ENCODE measurements around the gene ARPC1B.
"Not testable (repeated sequence)": the region's sequence is repeated elsewhere in the genome, so short reads cannot be mapped to it uniquely, and the experiment has no call there.

The ARPC1B gene

GRCh38 chr7:99408379-99409191 is 34.1 kb downstream of the ARPC1B start, which contains the start of the genes BUD31 and PDAP1:
Gene BUD31 (plus strand): TSS chr7:99408969. CDS start chr7:99411093, 2,124 bp downstream.
Gene PDAP1 (minus strand): TSS chr7:99408597. CDS start chr7:99408548, 49 bp downstream.
- in situ Hi-C loops (cut with MboI; ENCODE audit: low sequenced_read_pairs), result no loop called here

- in situ Hi-C loops (cut with MboI; ENCODE audit: low sequenced_read_pairs), result no loop called here
These were observed 34.7 kb downstream of the ARPC1B start for GRCh38 chr7:99409192-99409572.

GRCh38 chr7:99409806-99410205 is 35.3 kb downstream of the ARPC1B start:
- in situ Hi-C loops (cut with MboI; ENCODE audit: low sequenced_read_pairs), result no loop called here

GRCh38 chr7:99410635-99411034 is 36.1 kb downstream of the ARPC1B start:
- in situ Hi-C loops (cut with MboI; ENCODE audit: low sequenced_read_pairs), result no loop called here

GRCh38 chr7:99415513-99416127 is 41.1 kb downstream of the ARPC1B start:
- in situ Hi-C loops (cut with MboI; ENCODE audit: low sequenced_read_pairs), result not testable (repeated sequence)

GRCh38 chr7:99418260-99418659 is 43.7 kb downstream of the ARPC1B start:
- in situ Hi-C loops (cut with MboI; ENCODE audit: low sequenced_read_pairs), result no loop called here

- in situ Hi-C loops (cut with MboI; ENCODE audit: low sequenced_read_pairs), result no loop called here
These were observed 44.9 kb downstream of the ARPC1B start for GRCh38 chr7:99419323-99420021.

- in situ Hi-C loops (cut with MboI; ENCODE audit: low sequenced_read_pairs), result no loop called here
These were observed 45.7 kb downstream of the ARPC1B start for GRCh38 chr7:99420213-99420612.

- in situ Hi-C loops (cut with MboI; ENCODE audit: low sequenced_read_pairs), result no loop called here
These were observed 46.5 kb downstream of the ARPC1B start for GRCh38 chr7:99420986-99421385.

GRCh38 chr7:99422186-99422585 is 47.7 kb downstream of the ARPC1B start:
- in situ Hi-C loops (cut with MboI; ENCODE audit: low sequenced_read_pairs), result no loop called here

- in situ Hi-C loops (cut with MboI; ENCODE audit: low sequenced_read_pairs), result no loop called here
These were observed 48.1 kb downstream of the ARPC1B start for GRCh38 chr7:99422625-99423024.

- in situ Hi-C loops (cut with MboI; ENCODE audit: low sequenced_read_pairs), result no loop called here
These were observed 50.6 kb downstream of the ARPC1B start for GRCh38 chr7:99424932-99425730.

- in situ Hi-C loops (cut with MboI; ENCODE audit: low sequenced_read_pairs), result no loop called here
These were observed 54.5 kb downstream of the ARPC1B start for GRCh38 chr7:99428972-99429566.

- in situ Hi-C loops (cut with MboI; ENCODE audit: low sequenced_read_pairs), result no loop called here
These were observed 55.2 kb downstream of the ARPC1B start for GRCh38 chr7:99429756-99430155.

GRCh38 chr7:99431756-99432540 is 57.4 kb downstream of the ARPC1B start:
- in situ Hi-C loops (cut with MboI; ENCODE audit: low sequenced_read_pairs), result not testable (repeated sequence)

GRCh38 chr7:99433158-99433557 is 58.6 kb downstream of the ARPC1B start:
- in situ Hi-C loops (cut with MboI; ENCODE audit: low sequenced_read_pairs), result no loop called here

GRCh38 chr7:99437946-99438572 is 63.5 kb downstream of the ARPC1B start:
- in situ Hi-C loops (cut with MboI; ENCODE audit: low sequenced_read_pairs), result no loop called here

GRCh38 chr7:99438573-99439480 is 64.3 kb downstream of the ARPC1B start, which contains the start of the genes CPSF4 and PTCD1:
Gene CPSF4 (plus strand): TSS chr7:99438943. CDS start chr7:99439083, 140 bp downstream.
Gene PTCD1 (minus strand): TSS chr7:99438798. CDS start chr7:99435242, 3,556 bp downstream.
- in situ Hi-C loops (cut with MboI; ENCODE audit: low sequenced_read_pairs), result no loop called here

Data from hTERT RPE-1 (cell line).